Kidney epithelial cell (primary cell): ENCODE data around the gene SHOC1. TPM values are rescaled to one million over a fixed set of nuclear protein-coding genes. Genes with fewer than 3 reads are reported as not detected.

Experiments
- DNase-seq: peaks from one replicate; pipeline ENCODE4 v3.0.0-alpha.2; 2010; ENCODE audit warnings: low read depth
- H3K27me3 ChIP-seq: 2 replicates; pipeline ENCODE4 v1.6.0; 2011; ENCODE audit warnings: low read length; ENCODE audit not compliant: control insufficient read depth, insufficient read depth
- H3K36me3 ChIP-seq: 2 replicates; pipeline ENCODE4 v1.5.1; 2011; ENCODE audit warnings: low read length; ENCODE audit not compliant: control insufficient read depth, insufficient read depth
- H3K4me3 ChIP-seq: 2 replicates; pipeline ENCODE4 v1.5.1; 2011; ENCODE audit warnings: low read depth, mild to moderate bottlenecking, control low read depth, low read length
- total RNA-seq: library from RNA; depleted of rRNA; stranded (reverse); fragments of >200 nt; gene quantifications from 2 replicates; pipeline ENCODE4 v1.2.3, GENCODE V29; 2015
- TF ChIP-seq, protein P1 (sequence below): IDR thresholded peaks from 2 replicates; pipeline ENCODE4 v1.5.1; 2011; ENCODE audit warnings: mild to moderate bottlenecking, moderate library complexity, low read length, control low read depth, inconsistent platforms; ENCODE audit not compliant: insufficient read depth, poor library complexity, severe bottlenecking

SHOC1 gene
- total RNA-seq, 1 donor from 2014 or later, result not detected

DNA sequence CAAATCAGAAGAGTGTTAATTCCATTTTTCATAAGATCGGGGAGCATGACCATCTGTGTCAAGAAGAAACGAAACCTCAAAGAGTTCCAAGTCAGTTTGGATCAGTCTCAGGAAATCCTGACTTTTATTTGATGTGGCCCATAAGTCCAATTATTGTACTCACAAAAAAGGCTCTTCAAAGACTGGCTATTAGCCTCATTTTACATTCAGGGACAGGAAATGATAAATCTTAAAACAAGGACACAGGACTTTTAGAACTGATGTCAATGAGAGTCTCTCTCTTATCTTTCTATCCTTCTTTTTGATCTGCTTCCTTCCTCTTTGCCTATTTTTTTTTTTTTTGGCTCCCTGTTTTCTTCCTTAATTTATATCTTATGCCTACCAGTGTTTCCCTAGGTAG lies 43.7 kb upstream of the SHOC1 start:
- Histone ChIP-seq H3K4me3 (no peak overlapping the region), H3K27me3 (no peaks in the 10 kb centered on the region), H3K36me3 (no peaks in the 10 kb centered on the region)
- no peak for DNase-seq
- TF ChIP-seq, protein P1, sequence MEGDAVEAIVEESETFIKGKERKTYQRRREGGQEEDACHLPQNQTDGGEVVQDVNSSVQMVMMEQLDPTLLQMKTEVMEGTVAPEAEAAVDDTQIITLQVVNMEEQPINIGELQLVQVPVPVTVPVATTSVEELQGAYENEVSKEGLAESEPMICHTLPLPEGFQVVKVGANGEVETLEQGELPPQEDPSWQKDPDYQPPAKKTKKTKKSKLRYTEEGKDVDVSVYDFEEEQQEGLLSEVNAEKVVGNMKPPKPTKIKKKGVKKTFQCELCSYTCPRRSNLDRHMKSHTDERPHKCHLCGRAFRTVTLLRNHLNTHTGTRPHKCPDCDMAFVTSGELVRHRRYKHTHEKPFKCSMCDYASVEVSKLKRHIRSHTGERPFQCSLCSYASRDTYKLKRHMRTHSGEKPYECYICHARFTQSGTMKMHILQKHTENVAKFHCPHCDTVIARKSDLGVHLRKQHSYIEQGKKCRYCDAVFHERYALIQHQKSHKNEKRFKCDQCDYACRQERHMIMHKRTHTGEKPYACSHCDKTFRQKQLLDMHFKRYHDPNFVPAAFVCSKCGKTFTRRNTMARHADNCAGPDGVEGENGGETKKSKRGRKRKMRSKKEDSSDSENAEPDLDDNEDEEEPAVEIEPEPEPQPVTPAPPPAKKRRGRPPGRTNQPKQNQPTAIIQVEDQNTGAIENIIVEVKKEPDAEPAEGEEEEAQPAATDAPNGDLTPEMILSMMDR, result no peak

DNA sequence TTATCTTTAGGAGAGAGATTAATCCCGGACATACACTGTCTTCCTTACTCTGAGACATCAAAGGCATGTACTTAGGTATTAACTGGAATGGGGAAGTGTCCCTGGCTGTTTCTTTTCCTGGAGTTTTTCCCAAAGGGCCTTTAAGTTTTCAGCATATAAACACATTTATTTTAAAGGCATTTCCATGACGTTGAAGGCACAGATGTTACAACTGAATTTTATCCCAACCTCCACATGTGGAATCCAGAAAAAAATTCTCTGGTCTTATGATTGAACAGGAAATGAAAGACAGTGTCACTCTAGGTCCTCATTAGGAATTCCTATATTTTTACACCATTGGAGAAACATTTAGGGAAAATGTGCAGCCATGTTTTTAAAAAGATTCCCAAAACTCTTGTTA lies 41.6 kb upstream of the SHOC1 start:
- Histone ChIP-seq H3K4me3 (no peak overlapping the region), H3K36me3 (no peaks in the 10 kb centered on the region), H3K27me3 (no peaks in the 10 kb centered on the region)
- no peak for DNase-seq
- TF ChIP-seq, protein P1, result no peak

DNA sequence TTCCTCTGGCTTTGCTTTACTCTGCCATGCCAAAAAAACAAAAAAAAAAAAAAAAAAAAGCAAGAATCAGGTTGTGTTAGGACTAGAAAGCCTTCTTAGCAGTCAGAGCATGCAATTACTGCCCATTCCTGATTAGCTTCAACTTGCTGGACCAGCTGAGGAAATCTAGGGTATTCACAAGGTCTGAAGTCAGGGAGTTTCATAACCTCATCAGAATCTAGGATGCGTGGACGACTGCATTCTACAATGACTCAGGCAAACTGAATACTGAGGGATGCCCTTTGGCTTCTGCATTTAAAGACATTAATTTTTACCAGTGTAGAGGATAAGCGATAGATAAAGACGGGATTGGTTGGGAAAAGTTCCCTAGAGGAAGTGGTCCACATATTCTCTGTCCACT lies 39.2 kb upstream of the SHOC1 start:
- TF ChIP-seq, protein P1, result no peak
- no peaks in the 10 kb centered on the region for H3K27me3 ChIP-seq
- no peak for DNase-seq
- H3K36me3 ChIP-seq, result no peaks in the 10 kb centered on the region
- H3K4me3 ChIP-seq, result no peak overlapping the region

DNA sequence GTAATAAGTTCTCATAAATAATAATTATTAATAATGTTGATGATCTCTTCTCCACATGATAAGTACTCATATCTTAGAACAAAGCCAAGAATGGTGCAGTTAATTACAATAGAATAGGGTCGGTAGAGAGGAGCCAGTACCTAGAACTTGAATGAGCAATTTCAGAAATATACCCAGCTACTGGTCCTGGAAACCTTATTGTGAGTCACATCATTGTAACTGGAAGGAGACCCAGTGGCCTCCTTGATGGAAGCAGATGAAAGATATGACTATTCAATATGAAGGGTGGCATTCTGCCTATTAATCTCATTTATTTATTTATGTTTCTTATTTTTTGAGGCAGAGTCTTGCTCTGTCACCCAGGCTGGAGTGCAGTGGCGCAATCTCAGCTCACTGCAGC lies 37.7 kb upstream of the SHOC1 start:
- Histone ChIP-seq H3K4me3 (no peak overlapping the region), H3K36me3 (no peaks in the 10 kb centered on the region), H3K27me3 (no peaks in the 10 kb centered on the region)
- DNase-seq, result no peak
- TF ChIP-seq, protein P1, result no peak

DNA sequence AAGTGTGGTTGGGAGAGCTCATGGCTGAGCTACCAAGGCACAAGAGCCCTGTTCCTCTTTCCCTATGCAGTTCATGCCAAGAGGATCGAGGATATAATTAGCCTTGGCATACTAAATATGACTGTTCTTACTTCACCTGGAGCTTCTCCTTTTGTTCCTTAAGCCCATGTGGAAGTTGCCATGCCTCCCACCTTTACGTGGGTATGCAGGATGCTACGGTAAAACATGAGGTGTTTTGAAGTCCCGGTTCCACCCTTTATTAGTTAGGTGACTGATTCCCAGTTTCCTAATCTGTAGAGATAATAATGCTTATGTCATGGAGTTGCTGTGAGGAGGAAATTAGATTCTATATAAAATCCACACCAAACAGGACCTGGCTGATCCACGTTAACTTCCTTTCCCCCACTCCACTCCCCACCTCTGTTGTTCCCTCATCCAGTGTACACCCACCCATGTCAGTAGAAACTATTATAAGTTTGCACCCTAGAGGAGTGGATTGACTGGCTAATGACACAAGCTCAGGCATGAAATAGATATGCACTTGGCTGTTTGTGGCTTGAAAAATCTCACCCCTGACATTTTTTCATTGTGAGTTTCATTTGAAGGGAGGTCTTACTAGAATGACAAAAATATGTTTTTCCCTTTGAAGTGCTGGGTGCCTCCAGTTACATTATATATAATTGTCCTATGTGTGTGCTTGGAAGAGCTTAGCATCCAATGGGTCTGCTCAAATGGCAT lies 36.8 kb upstream of the SHOC1 start:
- no peak for DNase-seq
- no peak overlapping the region for H3K4me3 ChIP-seq
- H3K27me3 ChIP-seq, result no peaks in the 10 kb centered on the region
- H3K36me3 ChIP-seq, result no peaks in the 10 kb centered on the region
- TF ChIP-seq, protein P1, result no peak

DNA sequence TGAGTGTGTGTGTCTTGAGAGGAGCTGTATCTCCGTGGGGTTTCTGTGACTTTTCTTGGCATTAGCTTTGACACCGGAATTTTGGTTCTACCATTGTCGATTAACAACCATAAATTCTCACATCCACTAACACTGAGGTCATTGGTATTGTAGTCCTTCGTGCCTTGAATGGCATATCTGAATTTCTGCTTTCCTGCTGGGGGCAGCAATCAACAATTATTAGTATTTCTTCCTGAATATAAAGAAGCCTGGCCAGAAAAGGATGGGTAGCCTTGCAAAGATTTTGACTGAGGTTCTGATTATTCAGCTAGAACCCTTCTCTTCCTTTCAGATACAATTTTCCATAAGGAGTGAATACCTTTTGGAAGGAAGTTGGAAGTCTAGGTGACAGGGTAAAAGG lies 33.5 kb upstream of the SHOC1 start:
- H3K4me3 ChIP-seq, result no peak overlapping the region
- TF ChIP-seq, protein P1, result no peak
- no peaks in the 10 kb centered on the region for H3K36me3 ChIP-seq
- no peak for DNase-seq
- no peaks in the 10 kb centered on the region for H3K27me3 ChIP-seq
